DMS53 treated with DMSO at 0.1 percent for 48 hours (cell line): ENCODE results near the gene TOMM7.
"Not testable (repeated sequence)": the region's sequence is repeated elsewhere in the genome, so short reads cannot be mapped to it uniquely, and the experiment has no call there.

Experiments used
- DNase-seq: peaks from one replicate; lab custom pipeline; 2025; ENCODE audit not compliant: unreplicated experiment; lab: John Stamatoyannopoulos, UW

TOMM7 gene

DNA sequence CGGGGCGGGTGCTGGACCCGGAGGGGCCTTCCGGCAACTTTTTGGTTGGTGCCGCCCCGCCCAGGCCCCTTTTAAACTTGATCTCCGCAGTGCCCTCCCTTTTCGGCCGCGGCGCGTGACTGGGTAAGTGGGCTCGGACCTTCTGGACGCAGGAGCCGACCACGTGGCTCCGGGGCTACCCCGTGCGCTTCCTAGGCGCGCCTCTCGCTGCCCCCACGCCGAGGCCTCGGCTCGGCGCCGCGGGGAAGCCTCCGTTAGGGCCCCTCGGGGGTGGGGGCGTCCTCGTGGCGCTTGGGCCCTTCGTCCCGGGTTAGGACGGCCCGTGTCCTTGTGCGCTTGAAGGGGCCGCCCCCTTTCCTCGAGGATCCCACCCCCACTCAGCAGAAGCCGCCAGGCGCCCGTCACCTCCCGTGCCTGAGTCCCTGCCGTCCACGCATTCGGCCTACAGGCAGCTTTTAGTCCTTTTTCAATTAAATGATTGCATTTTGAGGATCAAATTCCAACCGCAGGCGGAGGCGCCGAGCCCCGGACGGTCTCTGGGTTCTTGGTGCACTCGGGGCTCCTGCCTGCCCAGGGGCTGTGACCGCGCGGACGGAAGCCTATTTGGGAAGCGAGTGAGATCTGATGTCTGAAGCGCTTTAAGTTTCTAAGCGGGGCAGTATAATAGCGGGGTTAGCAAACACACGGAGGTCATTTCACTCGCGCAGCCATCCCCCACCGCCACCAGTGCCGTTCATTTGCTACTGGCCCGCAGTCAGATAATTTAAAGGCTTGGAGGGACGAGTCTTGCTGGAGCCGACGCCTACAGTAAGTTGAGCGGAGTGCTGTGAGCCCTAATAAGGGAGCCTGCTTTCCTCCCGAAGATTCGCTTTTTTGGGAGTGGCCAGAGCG, 31.8 kb upstream of the TOMM7 start:
- DNase-seq, result peak; percentile 71

DNA sequence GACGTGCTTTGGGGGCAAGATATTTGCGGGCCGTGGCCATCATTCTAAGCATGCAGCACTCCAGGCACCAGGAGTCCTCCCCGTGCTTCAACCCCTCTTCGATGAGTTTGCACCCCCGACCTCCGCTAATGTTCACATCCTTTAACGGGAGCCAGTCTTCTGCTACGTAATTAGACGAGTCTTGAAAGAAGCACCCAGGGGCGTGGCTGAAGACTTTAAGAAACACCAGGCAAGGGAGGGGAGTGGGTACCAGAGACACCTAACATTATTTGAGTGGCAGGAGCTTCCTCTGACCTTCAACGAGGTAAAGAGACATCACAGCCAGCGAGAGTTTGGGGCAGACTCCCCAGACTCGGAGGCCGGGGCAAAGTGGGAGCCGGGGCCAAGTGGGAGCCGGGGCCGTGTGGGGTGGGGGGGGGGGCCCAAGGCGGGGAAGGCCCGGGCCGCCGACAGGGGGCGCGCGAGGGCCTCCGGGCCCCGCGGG, 31.1 kb upstream of the TOMM7 start:
- DNase-seq, result peak; percentile 56

DNA sequence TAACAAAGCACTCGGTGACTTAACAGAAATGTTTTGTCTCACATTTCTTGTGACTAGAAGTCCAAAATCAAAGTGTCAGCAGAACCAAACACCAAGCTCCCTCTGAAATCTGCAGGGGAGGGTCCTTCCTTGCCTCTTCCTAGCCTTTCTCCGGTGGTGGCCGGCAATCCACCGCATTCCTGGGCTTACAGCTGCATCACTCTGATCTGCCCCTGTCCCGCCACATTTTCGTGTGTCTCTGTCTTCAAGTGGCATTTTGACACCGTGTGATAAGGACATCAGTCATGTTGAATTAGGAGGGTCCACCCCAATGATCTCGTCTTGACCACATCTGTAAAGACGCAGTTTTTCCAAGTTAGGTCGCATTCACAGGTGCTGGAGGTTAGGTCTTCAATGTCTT, 30.5 kb upstream of the TOMM7 start:
- DNase-seq, result no peak

DNA sequence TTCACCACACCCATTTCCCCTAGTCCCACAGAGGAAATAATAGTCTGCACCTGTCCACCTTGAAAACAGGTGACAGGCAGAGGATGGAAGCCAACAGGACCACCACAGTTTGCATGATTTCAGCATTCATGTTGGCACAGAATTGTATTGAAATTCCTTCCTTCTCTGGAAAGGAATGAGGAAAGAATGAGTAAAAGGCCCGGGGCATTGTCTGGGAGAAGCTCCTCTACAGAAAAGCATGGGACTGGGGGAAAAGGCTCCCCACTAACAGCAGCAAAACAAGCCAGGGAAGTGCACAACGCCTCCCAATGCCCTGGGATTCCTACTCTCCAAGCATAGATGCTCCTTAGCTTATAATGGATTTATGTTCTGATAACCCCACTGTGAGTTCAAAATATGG, 28.5 kb upstream of the TOMM7 start:
- DNase-seq, result no peak

DNA sequence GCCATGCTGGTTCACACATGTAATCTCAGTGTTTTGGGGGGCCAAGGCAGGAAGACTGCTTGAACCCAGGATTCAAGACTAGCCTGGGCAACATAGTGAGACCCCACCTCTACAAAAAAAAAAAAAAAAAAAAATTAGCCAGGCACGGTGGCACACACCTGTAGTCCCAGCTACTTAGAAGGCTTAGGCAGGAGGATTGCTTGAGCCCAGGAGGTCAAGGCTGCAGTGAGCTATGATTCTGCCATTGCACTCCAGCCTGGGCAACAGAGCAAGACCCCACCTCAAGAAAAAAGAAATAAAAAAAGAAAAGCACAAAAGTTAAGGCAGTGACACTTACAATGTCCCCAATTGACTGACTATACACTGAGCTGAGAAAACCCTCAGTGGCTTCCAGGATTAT, 27.7 kb upstream of the TOMM7 start:
- not testable (repeated sequence) for DNase-seq

DNA sequence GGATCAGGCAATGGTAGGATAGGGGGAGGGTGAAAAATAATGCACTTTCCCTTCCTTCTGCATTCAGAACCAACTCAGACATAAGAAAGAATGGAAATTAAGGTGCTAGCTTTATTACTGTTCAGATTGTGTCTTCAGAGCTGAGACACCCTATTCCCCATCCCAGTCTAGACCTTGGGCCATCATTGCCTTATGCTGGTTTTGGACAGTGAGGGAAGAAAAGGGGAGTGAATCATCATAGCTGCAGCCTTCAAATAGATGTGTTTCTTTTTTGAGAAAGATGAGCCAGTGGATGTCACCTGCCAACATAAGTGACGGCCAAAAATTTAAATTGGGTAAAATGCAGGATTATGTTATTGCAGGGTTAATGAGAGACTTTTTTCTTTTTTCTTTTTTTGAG, 27.0 kb upstream of the TOMM7 start:
- no peak for DNase-seq

DNA sequence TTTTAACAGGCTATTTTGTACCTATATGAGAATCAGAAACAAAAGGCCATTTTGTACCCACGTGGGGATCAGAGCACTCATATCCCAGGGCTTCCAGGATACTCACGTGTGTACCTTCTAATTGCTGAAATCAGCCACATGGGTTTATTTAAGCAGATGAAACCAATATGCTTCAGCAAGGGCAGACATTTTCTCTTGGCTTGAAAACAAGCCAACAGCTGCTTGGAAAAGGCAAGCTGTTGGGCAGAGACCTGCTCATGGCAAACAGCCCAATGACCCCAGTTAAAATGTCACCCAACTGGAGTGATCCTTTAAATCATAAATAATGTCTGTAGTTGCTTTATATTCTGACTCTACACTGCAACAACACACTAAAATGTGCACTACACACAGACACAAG, 26.5 kb upstream of the TOMM7 start:
- DNase-seq, result no peak

DNA sequence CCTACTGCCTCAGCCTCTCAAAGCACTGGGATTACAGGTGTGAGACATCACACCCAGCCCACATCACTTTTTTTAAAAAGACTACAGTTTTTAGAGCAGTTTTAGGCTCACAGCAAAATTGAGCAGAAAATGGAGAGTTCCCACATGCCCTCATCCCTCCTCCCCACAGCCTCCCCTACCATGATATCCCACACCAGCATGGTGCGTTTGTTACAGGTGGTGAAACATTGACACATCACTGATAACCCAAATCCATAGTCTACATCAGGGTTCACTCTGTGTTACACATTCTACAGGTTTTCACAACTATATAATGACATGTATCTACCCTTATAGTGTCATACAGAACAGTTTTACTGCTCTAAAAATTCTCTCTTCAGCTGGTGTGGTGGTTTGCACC, 24.3 kb upstream of the TOMM7 start:
- DNase-seq, result no peak

DNA sequence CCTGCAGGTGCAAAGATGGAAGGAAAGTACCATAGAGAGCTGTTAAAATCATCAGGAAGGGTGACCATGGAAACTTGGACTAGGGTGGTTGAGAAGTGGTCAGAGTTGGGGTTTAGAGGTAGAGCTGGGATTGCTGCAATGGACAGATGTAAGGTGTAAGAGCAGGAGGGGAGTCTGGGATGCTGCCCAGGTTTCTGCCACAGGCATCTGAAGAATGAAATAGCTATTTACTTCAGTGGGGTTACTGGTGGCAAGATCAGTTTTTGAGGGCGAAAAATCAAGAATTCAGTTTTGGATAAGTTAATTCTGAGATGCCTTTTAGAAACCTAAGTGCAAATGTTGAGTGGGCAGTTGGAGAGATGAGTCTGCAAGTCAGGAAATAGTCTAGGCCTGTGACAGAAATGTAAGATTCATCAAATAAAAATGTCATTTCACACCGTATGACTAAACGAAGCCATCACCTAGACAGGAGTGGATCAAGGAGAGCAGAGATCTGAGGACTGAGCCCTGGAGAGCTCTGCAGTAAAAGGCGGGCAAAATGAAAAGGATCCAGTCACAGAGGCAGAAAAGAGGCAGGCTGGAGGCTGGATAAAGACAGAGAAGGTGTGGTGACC, 22.7 kb upstream of the TOMM7 start:
- DNase-seq, result no peak

DNA sequence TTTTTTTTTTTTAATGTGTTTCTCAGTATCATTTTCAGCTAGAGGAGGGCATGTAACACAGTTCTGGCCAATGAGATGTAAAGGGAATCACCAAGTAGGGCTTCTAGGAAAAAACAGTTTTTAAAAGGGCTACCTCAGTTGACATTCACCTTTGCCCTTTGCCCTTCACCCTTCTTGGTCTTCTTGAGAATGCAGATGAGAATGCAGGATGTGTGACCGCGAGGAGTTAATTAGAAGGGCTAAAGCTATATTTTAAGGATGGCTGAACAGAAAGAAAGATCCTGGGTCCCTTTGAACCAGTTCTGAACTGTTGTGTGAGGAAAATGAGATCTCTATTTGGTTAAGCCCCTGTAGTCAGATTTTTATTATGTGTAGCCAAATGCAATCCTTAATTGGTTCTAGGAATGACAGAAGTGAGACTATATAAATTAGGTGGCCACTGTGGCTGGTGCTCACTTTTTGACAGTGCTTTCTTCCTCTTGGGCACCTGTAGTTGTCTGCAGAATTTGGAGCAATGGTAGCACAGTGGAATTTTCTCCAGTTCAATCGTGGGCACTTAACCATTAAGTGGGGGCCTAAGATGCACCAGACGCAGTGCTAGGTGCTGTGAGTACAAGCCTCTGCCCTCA, 21.1 kb upstream of the TOMM7 start:
- DNase-seq, result no peak

DNA sequence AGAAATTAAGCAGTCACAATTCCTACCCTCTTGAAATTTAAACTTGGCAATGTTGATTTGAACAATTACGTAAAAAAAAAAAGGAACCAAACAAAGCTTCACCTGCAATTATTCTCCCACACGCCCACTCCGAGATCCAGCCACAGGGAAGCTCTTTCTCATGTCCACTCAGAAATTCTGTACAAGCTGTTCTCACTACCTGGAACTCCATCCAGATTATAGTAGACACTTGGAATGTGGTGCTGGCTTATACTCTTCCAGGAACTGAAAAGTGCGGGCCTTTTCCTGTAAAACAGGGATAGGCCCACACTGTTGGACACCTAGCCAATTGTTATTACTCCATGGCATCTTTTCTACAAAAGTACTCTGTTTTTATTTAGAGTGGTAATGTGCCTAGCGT, 20.3 kb upstream of the TOMM7 start:
- no peak for DNase-seq

DNA sequence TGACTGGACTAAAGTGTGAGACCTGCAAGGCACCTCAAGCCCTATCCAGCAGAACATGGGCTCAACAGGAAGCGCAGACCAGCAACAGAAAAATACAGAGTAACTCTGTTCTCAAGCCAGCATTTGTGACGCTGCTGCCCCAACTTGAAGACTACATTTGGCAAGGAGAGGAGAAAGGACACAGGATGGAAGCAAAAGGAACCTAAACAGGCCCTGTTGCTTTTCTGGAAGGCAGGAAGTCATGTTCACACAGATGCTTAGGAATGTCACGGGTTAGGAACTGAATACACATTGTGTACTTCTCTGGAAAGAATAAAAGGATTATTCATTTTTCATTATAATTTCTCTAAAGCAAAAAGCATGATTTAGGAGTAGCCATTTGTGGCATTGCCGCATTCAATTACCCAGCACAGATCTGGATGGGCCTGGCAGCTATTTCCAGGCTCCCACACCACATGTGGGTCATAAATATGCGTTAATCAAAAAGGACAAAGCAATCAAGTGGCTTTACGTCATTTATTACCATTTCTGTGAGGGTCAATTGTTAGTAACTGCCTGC, 19.8 kb upstream of the TOMM7 start:
- no peak for DNase-seq

DNA sequence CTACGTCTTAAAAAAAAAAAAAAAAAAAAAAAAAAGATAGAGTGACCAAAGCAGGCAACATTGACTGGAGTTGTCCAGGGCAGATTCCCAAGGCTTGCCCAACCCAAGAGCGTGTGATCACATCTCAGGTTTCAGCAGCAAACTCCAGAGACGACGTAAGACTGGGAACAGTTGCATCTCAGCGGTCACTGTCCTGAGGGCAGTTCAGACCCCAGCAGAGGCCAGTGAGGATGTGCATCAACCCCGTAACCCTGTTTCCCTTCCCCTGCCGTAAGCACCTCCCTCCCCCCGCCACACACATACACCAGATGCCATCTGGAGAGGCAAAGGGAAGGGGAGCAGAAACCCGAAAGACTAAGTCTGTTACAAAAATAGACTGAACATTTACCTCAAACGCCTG, 19.3 kb upstream of the TOMM7 start:
- no peak for DNase-seq

DNA sequence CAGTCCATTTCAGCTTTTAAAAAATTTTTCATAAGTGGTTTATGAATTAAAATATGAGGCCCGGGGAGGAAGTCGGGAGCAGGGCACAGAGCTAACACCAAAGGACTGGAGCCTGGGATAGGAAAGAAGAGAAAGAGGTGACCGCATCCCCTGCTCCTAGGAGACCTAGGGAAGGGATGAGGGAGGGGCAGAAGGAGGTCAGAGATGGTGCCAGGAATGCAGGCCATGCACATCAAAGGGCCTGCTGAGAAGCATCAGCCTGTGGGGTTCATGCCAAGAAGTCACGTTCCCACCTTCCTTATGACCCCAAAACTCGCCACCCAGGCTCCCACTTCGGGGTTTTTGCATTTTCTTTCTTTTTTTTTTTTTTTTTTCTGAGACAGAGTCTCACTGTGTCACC, 14.7 kb upstream of the TOMM7 start:
- DNase-seq, result no peak

DNA sequence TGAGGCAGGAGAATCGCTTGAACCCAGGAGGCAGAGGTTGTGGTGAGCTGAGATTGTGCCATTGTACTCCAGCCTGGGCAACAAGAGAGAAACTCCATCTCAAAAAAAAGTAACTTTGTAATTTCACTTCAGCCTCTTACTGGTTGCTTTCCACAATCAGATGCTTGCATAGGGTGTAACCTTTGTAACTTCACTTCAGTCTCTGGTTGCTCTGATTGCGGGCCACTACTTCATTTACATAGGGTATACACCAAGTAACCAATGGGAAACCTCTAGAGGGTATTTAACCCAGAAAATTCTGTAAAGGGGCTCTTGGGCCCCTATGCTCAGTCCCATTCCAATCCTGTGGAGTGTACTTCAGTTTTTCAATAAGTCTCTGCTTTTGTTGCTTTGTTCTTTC, 13.9 kb upstream of the TOMM7 start:
- not testable (repeated sequence) for DNase-seq

DNA sequence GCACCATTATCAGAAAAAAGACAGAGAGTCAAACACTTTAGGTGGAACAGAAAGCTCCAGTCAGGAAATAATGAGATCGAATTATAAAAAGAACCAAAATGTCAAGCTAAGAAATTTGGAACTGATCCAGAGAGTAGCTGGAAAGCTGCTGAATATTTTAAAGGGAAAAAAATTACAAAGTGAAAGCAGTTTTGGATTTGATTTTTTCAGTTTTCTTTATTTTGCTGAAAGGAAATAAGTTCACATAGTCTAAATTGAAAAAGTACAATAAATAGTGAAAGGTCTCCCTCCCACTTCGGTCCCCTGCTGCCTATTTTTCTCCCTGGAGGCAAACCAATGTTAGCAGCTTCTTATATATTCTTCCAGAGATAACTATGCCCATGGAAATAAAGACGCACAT, 11.3 kb upstream of the TOMM7 start:
- DNase-seq, result no peak

DNA sequence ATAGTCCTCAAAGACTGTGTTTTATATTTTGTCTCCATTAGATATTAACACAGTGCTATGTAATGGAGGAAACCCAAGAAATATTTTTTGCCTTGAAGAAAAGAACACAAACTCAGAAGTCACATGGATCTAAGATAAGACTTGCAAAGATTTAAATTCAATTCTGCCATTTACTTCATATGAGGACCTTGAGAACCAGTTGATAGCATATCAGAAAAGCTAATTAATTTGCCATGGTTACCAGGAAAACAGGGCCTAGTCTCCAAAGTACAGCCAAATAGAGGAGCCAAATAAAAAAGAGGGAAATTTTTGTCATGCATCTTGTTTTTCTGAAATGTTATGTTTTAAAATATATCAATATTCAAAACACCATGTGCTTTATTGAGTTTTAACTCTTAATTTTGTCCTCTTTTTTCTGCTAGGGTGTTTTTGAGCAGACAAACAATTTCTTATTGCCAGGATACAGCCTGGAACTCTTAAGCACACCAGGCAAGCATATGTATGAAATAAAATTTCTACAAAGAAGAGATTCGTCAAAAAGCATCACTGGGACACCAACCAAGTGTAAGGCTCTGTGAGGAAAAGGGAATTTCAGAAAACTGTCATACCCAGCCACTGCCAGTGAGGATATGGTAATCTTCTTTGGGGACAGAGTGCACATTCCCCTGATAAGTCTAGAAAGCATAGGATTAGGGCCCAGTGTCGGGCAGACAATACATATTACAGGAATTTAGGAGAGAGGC, 10.6 kb upstream of the TOMM7 start:
- DNase-seq, result no peak

DNA sequence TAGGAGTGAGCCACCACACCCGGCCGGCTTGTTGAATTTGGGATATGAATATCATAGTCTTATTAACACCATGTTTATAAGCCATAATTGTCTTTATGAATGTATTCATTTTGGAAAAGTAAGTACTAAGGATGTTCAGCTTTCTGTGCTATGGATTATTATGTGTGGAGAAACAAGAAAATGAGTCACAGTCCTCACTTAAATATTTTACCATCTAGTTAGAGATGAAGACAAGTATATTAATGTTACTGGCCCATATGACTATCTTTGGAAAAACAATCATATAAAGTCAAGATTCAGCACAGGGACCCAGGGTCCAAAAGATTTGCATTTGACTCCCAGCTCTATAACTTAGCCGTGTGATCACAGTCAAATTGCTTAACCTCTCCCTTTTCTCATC, 9.8 kb upstream of the TOMM7 start:
- no peak for DNase-seq

DNA sequence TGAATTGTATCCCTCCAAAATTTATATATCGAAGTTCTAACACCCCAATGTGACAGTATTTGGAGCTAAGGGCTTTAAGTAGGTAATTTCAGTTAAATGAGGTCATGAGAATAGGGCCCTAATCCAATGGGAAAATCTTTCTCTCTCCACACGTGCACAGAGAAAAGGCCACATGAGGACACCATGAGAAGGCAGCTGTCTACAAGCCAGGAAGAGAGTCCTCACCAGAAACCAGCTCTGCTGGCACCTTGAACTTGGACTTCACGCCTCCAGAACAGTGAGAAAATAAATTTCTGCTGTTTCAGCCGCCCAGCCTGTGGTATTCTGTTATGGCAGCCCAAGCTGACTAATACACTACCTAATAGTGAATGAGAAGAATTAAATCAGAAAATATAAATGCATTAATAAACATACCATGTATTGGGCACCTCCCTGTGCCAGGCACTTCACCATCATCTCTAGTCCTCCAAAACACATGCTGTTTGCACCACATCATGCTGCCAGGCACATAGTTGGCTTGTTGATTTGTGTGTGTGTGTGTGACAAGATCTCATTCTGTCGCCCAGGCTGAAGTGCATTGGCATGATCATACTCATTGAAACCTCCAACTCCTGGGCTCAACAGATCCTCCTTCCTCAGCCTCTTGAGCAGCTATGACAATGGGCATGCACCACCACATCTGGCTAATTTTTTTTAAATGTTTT, 9.1 kb upstream of the TOMM7 start:
- no peak for DNase-seq

DNA sequence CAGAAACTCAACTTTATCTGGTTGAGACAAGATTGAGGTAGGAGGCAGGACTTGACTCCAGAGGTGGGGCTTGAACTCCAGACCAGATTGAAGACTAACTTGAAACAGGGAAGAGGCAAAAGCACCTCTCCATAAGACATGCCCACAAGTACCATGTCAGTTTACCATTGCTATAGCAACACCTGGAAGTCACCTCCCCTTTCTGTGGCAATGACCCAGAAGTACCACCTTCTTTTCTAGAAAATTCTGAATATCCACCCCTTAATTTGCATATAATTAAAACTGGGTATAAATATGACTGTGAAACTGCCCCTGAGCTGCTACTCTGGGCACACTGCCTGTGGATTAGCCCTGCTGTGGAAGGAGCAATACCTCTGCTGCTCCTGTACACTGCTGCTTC, 4.9 kb upstream of the TOMM7 start:
- DNase-seq, result no peak

DNA sequence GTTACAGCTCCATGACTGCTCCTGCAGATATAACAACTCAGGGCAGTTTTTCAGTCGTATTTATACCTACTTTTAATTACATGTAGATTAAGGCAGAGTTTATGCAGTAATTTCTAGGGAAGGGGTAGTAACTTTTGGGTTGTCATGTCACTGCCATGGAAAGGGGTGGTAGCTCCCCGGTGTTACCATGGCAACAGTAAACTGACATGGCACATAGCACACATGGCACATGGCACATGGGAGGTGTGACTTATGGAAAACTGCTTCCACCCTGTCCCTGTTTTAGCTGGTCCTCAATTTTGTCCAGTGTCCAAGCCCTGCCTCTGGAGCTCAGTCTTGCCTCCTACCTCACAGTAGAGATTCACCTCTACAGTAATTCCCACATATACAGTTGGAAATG, 3.9 kb upstream of the TOMM7 start:
- no peak for DNase-seq
